Skin of body (tissue), 2 donors: ENCODE results near the gene NDUFS6. TPM values are rescaled to one million over a fixed set of nuclear protein-coding genes. Genes with fewer than 3 reads are reported as not detected.
"Not testable (repeated sequence)": the region's sequence is repeated elsewhere in the genome, so short reads cannot be mapped to it uniquely, and the experiment has no call there.

ENCODE experiments used
- DNase-seq: peaks from one replicate; lab custom pipeline; 2025; lab: John Stamatoyannopoulos, UW
- total RNA-seq: library from RNA; depleted of rRNA; stranded (reverse); fragments of >200 nt; gene quantifications from one replicate; pipeline ENCODE4 v1.2.3, GENCODE V29; 2014

Gene NDUFS6
- total RNA-seq, 1 donor from 2014 or later, result 17.6 TPM

- no peak for DNase-seq
Measured at GRCh38 chr5:1831677-1832313, 30.6 kb downstream of the NDUFS6 start.

GRCh38 chr5:1832511-1833250, 31.5 kb downstream of the NDUFS6 start:
- DNase-seq, result no peak

GRCh38 chr5:1833264-1834021, 32.2 kb downstream of the NDUFS6 start:
- no peak for DNase-seq

- DNase-seq, result no peak
Measured at GRCh38 chr5:1834022-1834551, 32.9 kb downstream of the NDUFS6 start.

GRCh38 chr5:1834721-1835429, 33.7 kb downstream of the NDUFS6 start:
- no peak for DNase-seq

- no peak for DNase-seq
Measured at GRCh38 chr5:1835431-1835830, 34.2 kb downstream of the NDUFS6 start.

- DNase-seq, result no peak
Measured at GRCh38 chr5:1836176-1836890, 35.1 kb downstream of the NDUFS6 start.

- DNase-seq, result no peak
Measured at GRCh38 chr5:1836891-1837880, 36.0 kb downstream of the NDUFS6 start.

- DNase-seq, result no peak
Measured at GRCh38 chr5:1838013-1838412, 36.8 kb downstream of the NDUFS6 start.

- no peak for DNase-seq
Measured at GRCh38 chr5:1840071-1840547, 38.9 kb downstream of the NDUFS6 start.

- no peak for DNase-seq
Measured at GRCh38 chr5:1840741-1841521, 39.7 kb downstream of the NDUFS6 start.

GRCh38 chr5:1842004-1842819, 41.0 kb downstream of the NDUFS6 start:
- no peak for DNase-seq

GRCh38 chr5:1843761-1844160, 42.6 kb downstream of the NDUFS6 start:
- not testable (repeated sequence) for DNase-seq

- no peak for DNase-seq
Measured at GRCh38 chr5:1844708-1845436, 43.7 kb downstream of the NDUFS6 start.

- no peak for DNase-seq
Measured at GRCh38 chr5:1845696-1846095, 44.5 kb downstream of the NDUFS6 start.

- no peak for DNase-seq
Measured at GRCh38 chr5:1846583-1846982, 45.4 kb downstream of the NDUFS6 start.

GRCh38 chr5:1847056-1847455, 45.8 kb downstream of the NDUFS6 start:
- DNase-seq, result no peak
